Panc1 (cell line): Measurements from ENCODE around the gene NR6A1.

Experiments
- POLR2AphosphoS5 ChIP-seq: IDR thresholded peaks from 2 replicates; pipeline ENCODE4 v1.6.1; 2012; ENCODE audit warnings: mild to moderate bottlenecking, low read depth, low read length, moderate library complexity
- TCF7L2 ChIP-seq: IDR thresholded peaks from 2 replicates; pipeline ENCODE4 v1.6.1; 2011; ENCODE audit warnings: mild to moderate bottlenecking, low read depth, low read length, inconsistent platforms
- TF ChIP-seq, protein P1 (sequence below): fragments of 450-650 bp; IDR thresholded peaks from 2 replicates; pipeline ENCODE4 v1.5.1; 2017; ENCODE audit warnings: mild to moderate bottlenecking
- TF ChIP-seq, protein P2 (sequence below), 2 experiments: IDR thresholded peaks; 2 replicates each; pipeline ENCODE4 v1.6.1; 2011 to 2012; ENCODE audit warnings: low read depth in 2 of 2, control low read depth in 1 of 2, low read length in 1 of 2, mild to moderate bottlenecking in 1 of 2, moderate library complexity in 1 of 2; ENCODE audit not compliant: insufficient read depth in 1 of 2

DNA sequence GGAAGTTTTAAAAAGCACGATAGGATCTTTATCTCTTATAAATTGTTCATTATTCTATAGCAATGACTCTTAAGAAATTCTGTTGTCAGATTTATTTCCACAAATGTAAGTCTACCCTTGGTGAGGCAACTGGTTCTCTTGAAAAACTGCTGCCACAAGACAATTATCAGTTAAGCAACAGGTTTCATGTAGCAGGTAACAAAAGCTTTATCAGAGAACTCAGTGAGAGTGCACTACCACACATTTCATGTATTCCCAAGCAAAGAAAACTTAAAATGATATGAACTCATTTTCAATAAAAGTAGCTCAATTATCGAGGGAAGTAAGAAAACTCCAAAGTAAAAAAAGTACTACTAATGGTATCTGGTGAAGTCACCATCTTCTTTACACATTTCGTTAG is 9.4 kb downstream of the NR6A1 start:
- TF ChIP-seq, protein P1, sequence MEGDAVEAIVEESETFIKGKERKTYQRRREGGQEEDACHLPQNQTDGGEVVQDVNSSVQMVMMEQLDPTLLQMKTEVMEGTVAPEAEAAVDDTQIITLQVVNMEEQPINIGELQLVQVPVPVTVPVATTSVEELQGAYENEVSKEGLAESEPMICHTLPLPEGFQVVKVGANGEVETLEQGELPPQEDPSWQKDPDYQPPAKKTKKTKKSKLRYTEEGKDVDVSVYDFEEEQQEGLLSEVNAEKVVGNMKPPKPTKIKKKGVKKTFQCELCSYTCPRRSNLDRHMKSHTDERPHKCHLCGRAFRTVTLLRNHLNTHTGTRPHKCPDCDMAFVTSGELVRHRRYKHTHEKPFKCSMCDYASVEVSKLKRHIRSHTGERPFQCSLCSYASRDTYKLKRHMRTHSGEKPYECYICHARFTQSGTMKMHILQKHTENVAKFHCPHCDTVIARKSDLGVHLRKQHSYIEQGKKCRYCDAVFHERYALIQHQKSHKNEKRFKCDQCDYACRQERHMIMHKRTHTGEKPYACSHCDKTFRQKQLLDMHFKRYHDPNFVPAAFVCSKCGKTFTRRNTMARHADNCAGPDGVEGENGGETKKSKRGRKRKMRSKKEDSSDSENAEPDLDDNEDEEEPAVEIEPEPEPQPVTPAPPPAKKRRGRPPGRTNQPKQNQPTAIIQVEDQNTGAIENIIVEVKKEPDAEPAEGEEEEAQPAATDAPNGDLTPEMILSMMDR, result no peak
- TF ChIP-seq POLR2AphosphoS5, result no peak
- TF ChIP-seq, protein P2, sequence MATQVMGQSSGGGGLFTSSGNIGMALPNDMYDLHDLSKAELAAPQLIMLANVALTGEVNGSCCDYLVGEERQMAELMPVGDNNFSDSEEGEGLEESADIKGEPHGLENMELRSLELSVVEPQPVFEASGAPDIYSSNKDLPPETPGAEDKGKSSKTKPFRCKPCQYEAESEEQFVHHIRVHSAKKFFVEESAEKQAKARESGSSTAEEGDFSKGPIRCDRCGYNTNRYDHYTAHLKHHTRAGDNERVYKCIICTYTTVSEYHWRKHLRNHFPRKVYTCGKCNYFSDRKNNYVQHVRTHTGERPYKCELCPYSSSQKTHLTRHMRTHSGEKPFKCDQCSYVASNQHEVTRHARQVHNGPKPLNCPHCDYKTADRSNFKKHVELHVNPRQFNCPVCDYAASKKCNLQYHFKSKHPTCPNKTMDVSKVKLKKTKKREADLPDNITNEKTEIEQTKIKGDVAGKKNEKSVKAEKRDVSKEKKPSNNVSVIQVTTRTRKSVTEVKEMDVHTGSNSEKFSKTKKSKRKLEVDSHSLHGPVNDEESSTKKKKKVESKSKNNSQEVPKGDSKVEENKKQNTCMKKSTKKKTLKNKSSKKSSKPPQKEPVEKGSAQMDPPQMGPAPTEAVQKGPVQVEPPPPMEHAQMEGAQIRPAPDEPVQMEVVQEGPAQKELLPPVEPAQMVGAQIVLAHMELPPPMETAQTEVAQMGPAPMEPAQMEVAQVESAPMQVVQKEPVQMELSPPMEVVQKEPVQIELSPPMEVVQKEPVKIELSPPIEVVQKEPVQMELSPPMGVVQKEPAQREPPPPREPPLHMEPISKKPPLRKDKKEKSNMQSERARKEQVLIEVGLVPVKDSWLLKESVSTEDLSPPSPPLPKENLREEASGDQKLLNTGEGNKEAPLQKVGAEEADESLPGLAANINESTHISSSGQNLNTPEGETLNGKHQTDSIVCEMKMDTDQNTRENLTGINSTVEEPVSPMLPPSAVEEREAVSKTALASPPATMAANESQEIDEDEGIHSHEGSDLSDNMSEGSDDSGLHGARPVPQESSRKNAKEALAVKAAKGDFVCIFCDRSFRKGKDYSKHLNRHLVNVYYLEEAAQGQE (IDR thresholded peaks at IDR 0.05; ENCODE audit: insufficient read depth in 1 of 2, low read depth in 2 of 2, low read length in 1 of 2), result no peak
- TF ChIP-seq TCF7L2, result no peak
